Activated CD4-positive, alpha-beta T cell treated with anti-CD3 and anti-CD28 coated beads, Interleukin-2, amount 50 U/mL, for 48 hours (primary cell): ENCODE results near the gene CRHR1.

Experiments
- DNase-seq, 2 experiments: peaks; one replicate each; pipeline ENCODE4 v3.0.0-alpha.2; 2020

CRHR1 gene

GRCh38 chr17:45759761-45760160 lies 24.4 kb upstream of the CRHR1 start:
- DNase-seq: no peak

- no peak for DNase-seq
These were observed 22.1 kb upstream of the CRHR1 start for GRCh38 chr17:45761957-45762565.

GRCh38 chr17:45763182-45763581 lies 20.9 kb upstream of the CRHR1 start:
- no peak for DNase-seq

GRCh38 chr17:45764479-45764878 lies 19.6 kb upstream of the CRHR1 start:
- no peak for DNase-seq

- DNase-seq: no peak
These were observed 16.1 kb upstream of the CRHR1 start for GRCh38 chr17:45768000-45768399.

GRCh38 chr17:45770632-45771270 lies 13.4 kb upstream of the CRHR1 start:
- no peak for DNase-seq

GRCh38 chr17:45771271-45771959 lies 12.7 kb upstream of the CRHR1 start:
- DNase-seq: no peak

GRCh38 chr17:45775148-45775547 lies 9.0 kb upstream of the CRHR1 start:
- no peak for DNase-seq

GRCh38 chr17:45775576-45776011 lies 8.5 kb upstream of the CRHR1 start:
- DNase-seq: no peak

- DNase-seq: no peak
These were observed 7.2 kb upstream of the CRHR1 start for GRCh38 chr17:45776896-45777295.

GRCh38 chr17:45777388-45777787 lies 6.7 kb upstream of the CRHR1 start:
- no peak for DNase-seq

- DNase-seq: no peak
These were observed 3.2 kb upstream of the CRHR1 start for GRCh38 chr17:45780921-45781320.

- DNase-seq: peak; percentile 58 to 59
These were observed 1.1 kb upstream of the CRHR1 start for GRCh38 chr17:45782889-45783592.

- DNase-seq: peak; percentile 10 to 16
These were observed 377 bp upstream of the CRHR1 start for GRCh38 chr17:45783593-45784292.

- DNase-seq: peak; percentile 47 to 59
These were observed 790 bp downstream of the CRHR1 start for GRCh38 chr17:45784741-45785479.

GRCh38 chr17:45785480-45786193 lies 1.5 kb downstream of the CRHR1 start:
- DNase-seq: no peak

- DNase-seq: no peak
These were observed 2.2 kb downstream of the CRHR1 start for GRCh38 chr17:45786349-45786748.

GRCh38 chr17:45787044-45787443 lies 2.9 kb downstream of the CRHR1 start:
- no peak for DNase-seq

- DNase-seq: no peak
These were observed 3.5 kb downstream of the CRHR1 start for GRCh38 chr17:45787656-45788055.

- no peak for DNase-seq
These were observed 3.9 kb downstream of the CRHR1 start for GRCh38 chr17:45788057-45788456.

GRCh38 chr17:45789874-45790273 lies 5.8 kb downstream of the CRHR1 start:
- no peak for DNase-seq
